Endothelial cell of umbilical vein (primary cell): Measurements from ENCODE around the gene VPS13A. TPM values are rescaled to one million over a fixed set of nuclear protein-coding genes. Genes with fewer than 3 reads are reported as not detected.

Source experiments
- BruUV-seq: library from RNA; stranded (reverse); fragments of 400-500 nt; replicated peaks from 2 replicates; lab custom pipeline; 2021; lab: Mats Ljungman, UMichigan
- CTCF ChIA-PET: fragments of 300-600, 350-600 bp; sonication (Branson Sonifier 250); formaldehyde crosslinking; loops from one replicate; lab custom pipeline; 2021; ENCODE audit warnings: antibody characterized with exemption, inconsistent platforms; lab: Charles Lee
- POLR2A ChIA-PET: fragments of 300-600, 350-600 bp; sonication (Branson Sonifier 250); formaldehyde crosslinking; loops from one replicate; lab custom pipeline; 2021; ENCODE audit warnings: antibody characterized with exemption, inconsistent platforms; lab: Charles Lee
- DNase-seq: peaks from one replicate; pipeline ENCODE4 v3.0.0-alpha.2; 2011; ENCODE audit warnings: low read depth, low spot score
- FAIRE-seq: peaks from 2 replicates; lab custom pipeline; 2011; peaks lifted over from hg19 to GRCh38; lab: Jason Lieb, UNC
- H2AFZ ChIP-seq: 2 replicates; pipeline ENCODE4 v1.6.0; 2012; ENCODE audit warnings: low read depth, low read length, control low read depth, inconsistent platforms
- H3K27ac ChIP-seq: 2 replicates; pipeline ENCODE4 v1.5.1; 2011; ENCODE audit warnings: low read depth, mild to moderate bottlenecking, control low read depth, low read length, moderate library complexity; ENCODE audit not compliant: insufficient read depth
- H3K27me3 ChIP-seq, 2 experiments: 2 replicates each; pipeline versions ENCODE4 v1.6.0 to v1.6.1; 2011; ENCODE audit warnings: low read length in 2 of 2, mixed read lengths in 1 of 2; ENCODE audit not compliant: control insufficient read depth in 2 of 2, insufficient read depth in 2 of 2
- H3K36me3 ChIP-seq, 2 experiments: 2 replicates in 1 of 2; 3 replicates in 1 of 2; pipeline ENCODE4 v1.5.1; 2011; ENCODE audit warnings: low read length in 2 of 2, mild to moderate bottlenecking in 1 of 2, moderate library complexity in 1 of 2; ENCODE audit not compliant: control insufficient read depth in 2 of 2, insufficient read depth in 2 of 2; ENCODE audit errors: extremely low read depth in 1 of 2
- H3K4me1 ChIP-seq: 3 replicates; pipeline ENCODE4 v1.5.1; 2011; ENCODE audit warnings: mild to moderate bottlenecking, low read length; ENCODE audit not compliant: control insufficient read depth, insufficient read depth; ENCODE audit errors: extremely low read depth
- H3K4me2 ChIP-seq: 2 replicates; pipeline ENCODE4 v1.6.1; 2011; ENCODE audit warnings: low read length, control low read depth, mixed read lengths; ENCODE audit not compliant: insufficient read depth
- H3K4me3 ChIP-seq, 3 experiments: fragments of 200-600 bp in 1 of 3; sonication (generic), shearing (Covaris generic) in 1 of 3; replicated peaks in 1 of 3; 2 replicates each; pipeline ENCODE4 v1.5.1; 2011 to 2016; ENCODE audit warnings: control low read depth in 3 of 3, low read length in 3 of 3, mild to moderate bottlenecking in 2 of 3, inconsistent platforms in 1 of 3, low read depth in 1 of 3, moderate library complexity in 1 of 3; ENCODE audit not compliant: insufficient read depth in 1 of 3
- H3K79me2 ChIP-seq: 2 replicates; pipeline ENCODE4 v1.6.0; 2012; ENCODE audit warnings: low read length, inconsistent platforms; ENCODE audit not compliant: control insufficient read depth, insufficient read depth
- H3K9ac ChIP-seq: replicated peaks from 2 replicates; pipeline ENCODE3; 2011; ENCODE audit warnings: low read length, control low read depth; ENCODE audit not compliant: insufficient read depth; ENCODE audit errors: extremely low read depth
- H3K9me1 ChIP-seq: replicated peaks from 3 replicates; pipeline ENCODE4 v1.6.0; 2011; ENCODE audit warnings: mild to moderate bottlenecking, low read length; ENCODE audit not compliant: control insufficient read depth, insufficient read depth; ENCODE audit errors: extremely low read depth
- H3K9me3 ChIP-seq: replicated peaks from 2 replicates; pipeline ENCODE4 v1.5.1; 2012; ENCODE audit warnings: low read length, inconsistent platforms; ENCODE audit not compliant: control insufficient read depth, insufficient read depth
- H4K20me1 ChIP-seq: replicated peaks from 2 replicates; pipeline ENCODE3; 2011; ENCODE audit warnings: mild to moderate bottlenecking, low read length; ENCODE audit not compliant: control insufficient read depth, insufficient read depth; ENCODE audit errors: extremely low read depth
- CTCF ChIP-seq, 2 donors: IDR thresholded peaks; 1 replicate in 1 of 2; 2 replicates in 1 of 2; pipeline ENCODE4 v1.5.1; 2011; ENCODE audit warnings: low read length in 2 of 2, mild to moderate bottlenecking in 2 of 2, moderate library complexity in 2 of 2, control low read depth in 1 of 2, inconsistent platforms in 1 of 2, low read depth in 1 of 2; ENCODE audit not compliant: insufficient read depth in 1 of 2; ENCODE audit errors: extremely low read depth in 1 of 2
- EZH2 ChIP-seq: IDR thresholded peaks from 2 replicates; pipeline ENCODE4 v1.6.1; 2012; ENCODE audit warnings: borderline replicate concordance, low read depth, mild to moderate bottlenecking, moderate library complexity, low read length, inconsistent platforms; ENCODE audit not compliant: severe bottlenecking
- FOS ChIP-seq: IDR thresholded peaks from 2 replicates; pipeline ENCODE4 v1.6.1; 2011; ENCODE audit warnings: mild to moderate bottlenecking, low read length, moderate library complexity, borderline replicate concordance; ENCODE audit not compliant: insufficient read depth
- GATA2 ChIP-seq: IDR thresholded peaks from 2 replicates; pipeline ENCODE4 v1.7.0; 2011; ENCODE audit warnings: low read depth, mild to moderate bottlenecking, moderate library complexity, mixed read lengths, low read length; ENCODE audit not compliant: insufficient read length, insufficient read depth
- JUN ChIP-seq: IDR thresholded peaks from 2 replicates; pipeline ENCODE4 v1.6.1; 2011; ENCODE audit warnings: borderline replicate concordance, low read depth; ENCODE audit not compliant: insufficient read length, insufficient read depth
- MAX ChIP-seq: IDR thresholded peaks from 2 replicates; pipeline ENCODE4 v1.6.1; 2011; ENCODE audit not compliant: insufficient read depth, insufficient read length
- MYC ChIP-seq: IDR thresholded peaks from one replicate; pipeline ENCODE4 v1.6.1; 2011; ENCODE audit warnings: mild to moderate bottlenecking, low read depth, low read length
- POLR2A ChIP-seq: IDR thresholded peaks from 2 replicates; pipeline ENCODE4 v1.6.1; 2012; ENCODE audit warnings: low read depth, mild to moderate bottlenecking, control low read depth, low read length
- POLR2AphosphoS5 ChIP-seq: IDR thresholded peaks from 2 replicates; pipeline ENCODE4 v1.6.1; 2012; ENCODE audit warnings: low read depth, mild to moderate bottlenecking, control low read depth, low read length, moderate library complexity; ENCODE audit not compliant: insufficient read depth
- dilution Hi-C: fragments of 300-500 bp; cut with MboI; formaldehyde crosslinking; loops from one replicate; pipeline ENCODE4 v1.15.0; 2019; ENCODE audit warnings: low sequenced_read_pairs; ENCODE audit not compliant: extremely low pct_ligation_motif_present
- intact Hi-C: fragments of 100-400 bp; cut with micrococcal nuclease; formaldehyde crosslinking; loops from one replicate; pipeline ENCODE4 v1.10.0; 2022
- polyA plus RNA-seq, 4 experiments: library from polyadenylated mRNA; depleted of rRNA in 3 of 4; stranded (reverse) in 3 of 4; unstranded in 1 of 4; fragments of >200 nt; gene quantifications; 2 replicates each; pipeline versions ENCODE4 v1.2.1 to v1.2.3, GENCODE V29; 2011 to 2012; ENCODE audit warnings: missing spikeins in 1 of 4
- total RNA-seq: library from RNA; stranded (reverse); gene quantifications from 2 replicates; pipeline ENCODE4 v1.2.3, GENCODE V29; 2021

VPS13A gene
- total and polyA plus RNA-seq, 2 donors (not counting 3 experiments of a cell fraction or from before 2014, with no cell fraction given), result 4.7 to 33.3 TPM

- no peak overlapping the region for H3K27ac ChIP-seq
- H3K9me1 ChIP-seq, result no peaks in the 10 kb centered on the region
- no peaks in the 10 kb centered on the region for H3K79me2 ChIP-seq
- H2AFZ ChIP-seq, result no peak overlapping the region
- H3K4me2 ChIP-seq, result no peak overlapping the region
- POLR2A ChIA-PET, result no interaction called here
- CTCF ChIA-PET, result interaction anchor here (0.6 to 9.4 kb wide), 12 partner anchors 11 to 915 kb away, joined by 3 to 214 read pairs (median 4); partner anchors contain the start of gene GNA14
- H3K9me3 ChIP-seq, result no peaks in the 10 kb centered on the region
- dilution Hi-C loops (no loop called here), intact Hi-C loops (loop anchor here (10.0 kb wide), 3 partner anchors 131 to 761 kb away; no protein-coding TSS in a partner anchor)
- DNase-seq, result no peak
- H4K20me1 ChIP-seq, result no peaks in the 10 kb centered on the region
- no peaks in the 10 kb centered on the region for H3K4me1 ChIP-seq
- TF ChIP-seq FOS, result no peak
- no peak for TF ChIP-seq GATA2
- TF ChIP-seq MYC, result no peak
- no peak for TF ChIP-seq JUN
- TF ChIP-seq POLR2AphosphoS5, result no peak
- TF ChIP-seq POLR2A, result no peak
- no peak for TF ChIP-seq MAX
- no peak for TF ChIP-seq EZH2
- TF ChIP-seq CTCF (IDR thresholded peaks at IDR 0.05; ENCODE audit: extremely low read depth in 1 of 2, insufficient read depth in 1 of 2, low read depth in 1 of 2, low read length in 2 of 2), result no peak
- BruUV-seq, result no TSS peak
- no peak for FAIRE-seq
- no peaks in the 10 kb centered on the region for H3K27me3 ChIP-seq
- H3K36me3 ChIP-seq, result no peaks in the 10 kb centered on the region
- H3K9ac ChIP-seq, result no peak overlapping the region
- no peak overlapping the region for H3K4me3 ChIP-seq
Measured at GRCh38 chr9:77453825-77454647, 276.7 kb downstream of the VPS13A start.
